GM12864 (cell line): Measurements from ENCODE around the gene DCUN1D3.

Experiments
- DNase-seq: peaks from one replicate; pipeline ENCODE4 v3.0.0-alpha.2; 2011; ENCODE audit warnings: low read depth
- H3K4me3 ChIP-seq: 2 replicates; pipeline ENCODE4 v1.5.1; 2011; ENCODE audit warnings: mild to moderate bottlenecking, low read depth, low read length, control low read depth
- CTCF ChIP-seq: IDR thresholded peaks from 2 replicates; pipeline ENCODE4 v1.5.1; 2011; ENCODE audit warnings: low read depth, mild to moderate bottlenecking, moderate library complexity, low read length, control low read depth, inconsistent platforms; ENCODE audit errors: missing control alignments

Gene DCUN1D3

DNA sequence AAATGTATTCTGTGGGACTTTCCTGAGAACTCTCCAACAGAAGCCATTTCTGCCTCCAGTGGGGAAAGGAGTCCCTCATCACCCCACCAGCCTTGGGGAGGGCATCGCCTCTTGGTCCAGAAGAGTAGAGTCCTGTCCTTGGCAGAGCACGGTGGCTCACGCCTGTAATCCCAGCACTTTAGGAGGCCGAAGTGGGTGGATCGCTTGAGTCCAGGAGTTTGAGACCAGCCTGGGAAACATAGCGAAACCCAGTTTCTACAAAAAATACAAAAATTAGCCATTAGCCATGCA, 41.4 kb upstream of the DCUN1D3 start:
- no peak overlapping the region for H3K4me3 ChIP-seq
- no peak for TF ChIP-seq CTCF
- no peak for DNase-seq

- DNase-seq = no peak
- no peak overlapping the region for H3K4me3 ChIP-seq
- no peak for TF ChIP-seq CTCF
Observed at GRCh38 chr16:20940871-20941635, 40.9 kb upstream of the DCUN1D3 start.

DNA sequence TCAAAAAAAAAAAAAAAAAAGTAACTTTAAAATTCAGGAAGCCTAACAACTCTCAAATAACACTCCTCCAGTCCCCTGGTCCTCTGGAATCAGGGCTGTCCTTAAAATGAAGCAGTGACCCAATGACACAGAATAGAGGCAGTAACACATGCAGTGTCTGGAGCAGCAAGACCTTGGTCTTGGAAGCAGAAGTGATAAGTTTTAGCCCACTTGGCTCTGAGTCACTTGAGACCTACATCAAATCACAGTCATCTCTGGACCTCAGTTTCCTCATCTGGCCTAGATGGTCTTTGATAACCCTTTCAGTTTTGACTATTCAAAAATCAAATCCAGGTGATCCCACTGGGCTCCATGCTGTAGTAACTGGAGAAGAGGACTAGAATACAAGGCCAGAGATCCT, 39.5 kb upstream of the DCUN1D3 start:
- H3K4me3 ChIP-seq = no peak overlapping the region
- TF ChIP-seq CTCF = no peak
- DNase-seq = no peak

- DNase-seq = no peak
- H3K4me3 ChIP-seq = no peak overlapping the region
- no peak for TF ChIP-seq CTCF
Observed at GRCh38 chr16:20938426-20938825, 38.3 kb upstream of the DCUN1D3 start.

GRCh38 chr16:20937736-20938135, 37.6 kb upstream of the DCUN1D3 start:
- H3K4me3 ChIP-seq = no peak overlapping the region
- TF ChIP-seq CTCF = no peak
- no peak for DNase-seq

GRCh38 chr16:20933589-20933988, 33.4 kb upstream of the DCUN1D3 start:
- TF ChIP-seq CTCF = no peak
- no peak for DNase-seq
- no peak overlapping the region for H3K4me3 ChIP-seq

DNA sequence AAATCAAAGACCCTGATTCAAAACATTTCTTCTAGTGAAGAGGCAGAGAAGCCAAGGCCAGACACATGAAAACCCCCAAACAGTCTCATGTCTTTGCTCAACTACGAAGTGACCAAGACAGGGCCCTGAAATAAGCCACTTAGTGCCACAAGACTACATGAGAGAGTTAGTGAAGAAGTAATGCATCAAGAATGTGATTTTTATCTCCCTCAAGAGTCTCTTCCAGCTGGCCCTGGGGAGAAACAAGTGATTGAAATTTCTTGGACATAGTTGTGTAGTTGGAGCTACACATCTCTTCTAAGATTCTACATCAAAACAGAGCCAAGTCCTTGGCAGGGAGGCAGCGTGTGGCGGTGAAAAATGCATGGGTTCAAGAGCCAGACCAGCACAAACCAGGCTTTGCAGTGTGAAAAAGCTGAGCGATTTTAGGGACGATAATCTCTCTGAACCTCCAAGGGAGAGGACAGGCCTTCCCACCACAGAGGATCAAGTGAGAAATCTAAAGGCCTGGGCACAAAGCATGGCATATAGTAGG, 31.0 kb upstream of the DCUN1D3 start:
- no peak for TF ChIP-seq CTCF

More for the DNA sequence above, 31.0 kb upstream of the DCUN1D3 start:
- no peak for DNase-seq
- no peak overlapping the region for H3K4me3 ChIP-seq
